HepG2 (cell line): Measurements from ENCODE around the gene APBB1. TPM values are rescaled to one million over a fixed set of nuclear protein-coding genes. Genes with fewer than 3 reads are reported as not detected.

Source experiments
- ATAC-seq: fragments of 200-7000 bp; cut with Tn5 transposase; 3 replicates; pipeline ENCODE4 v1.9.1; 2020; ENCODE audit warnings: mild to moderate bottlenecking, moderate library complexity
- BruUV-seq: library from RNA; stranded (reverse); fragments of 400-500 nt; replicated peaks from 2 replicates; lab custom pipeline; 2021; lab: Mats Ljungman, UMichigan
- CTCF ChIA-PET: fragments of 300-600 bp; formaldehyde crosslinking; extraction: SDS; loops from one replicate; lab custom pipeline; 2021; ENCODE audit warnings: low total read pairs, inconsistent platforms, low intra/inter-chr PET ratio; lab: Yijun Ruan, JAX
- POLR2A ChIA-PET: fragments of 350-600 bp; sonication (Branson Sonifier 250); formaldehyde crosslinking; loops from one replicate; lab custom pipeline; 2020; ENCODE audit warnings: antibody characterized with exemption, inconsistent platforms; lab: Yijun Ruan, JAX
- DNase-seq: peaks from one replicate; pipeline ENCODE4 v3.0.0-alpha.2; 2015; ENCODE audit warnings: low spot score
- FAIRE-seq: peaks from 3 replicates; lab custom pipeline; 2011; peaks lifted over from hg19 to GRCh38; lab: Jason Lieb, UNC
- H2AFZ ChIP-seq: one replicate; pipeline ENCODE4 v1.6.1; 2011; ENCODE audit warnings: low read length, inconsistent platforms
- H3K27ac ChIP-seq: fragments of 300-600 bp; 3 replicates; pipeline ENCODE4 v1.8.0; 2011; ENCODE audit warnings: mixed run types, mild to moderate bottlenecking, mixed read lengths, low read length, inconsistent platforms; ENCODE audit not compliant: insufficient read depth; ENCODE audit errors: extremely low read length
- H3K27me3 ChIP-seq, 2 experiments: fragments of 200-600 bp in 1 of 2; 2 replicates in 1 of 2; 3 replicates in 1 of 2; pipeline versions ENCODE4 v1.6.0 to v1.8.0; 2011; ENCODE audit warnings: low read length in 2 of 2, mild to moderate bottlenecking in 2 of 2, moderate library complexity in 2 of 2, inconsistent platforms in 1 of 2; ENCODE audit not compliant: insufficient read depth in 2 of 2, control insufficient read depth in 1 of 2
- H3K36me3 ChIP-seq, 2 experiments: fragments of 200-600 bp in 1 of 2; replicated peaks in 1 of 2; 2 replicates in 1 of 2; 3 replicates in 1 of 2; pipeline versions ENCODE4 v1.5.1 to v1.8.0; 2011; ENCODE audit warnings: low read length in 2 of 2, inconsistent platforms in 1 of 2; ENCODE audit not compliant: insufficient read depth in 2 of 2, control insufficient read depth in 1 of 2
- H3K4me1 ChIP-seq: 2 replicates; pipeline ENCODE4 v1.5.1; 2012; ENCODE audit warnings: low read length, inconsistent platforms; ENCODE audit not compliant: insufficient read depth
- H3K4me2 ChIP-seq: 2 replicates; pipeline ENCODE4 v1.6.0; 2011; ENCODE audit warnings: low read depth, low read length, inconsistent platforms
- H3K4me3 ChIP-seq, 3 experiments: fragments of 200-600 bp in 1 of 3; sonication (generic), shearing (Covaris generic) in 1 of 3; replicated peaks in 1 of 3; 2 replicates each; pipeline ENCODE4 v1.5.1; 2011 to 2016; ENCODE audit warnings: low read length in 3 of 3, inconsistent platforms in 2 of 3, low read depth in 2 of 3, mild to moderate bottlenecking in 2 of 3, control low read depth in 1 of 3, mixed read lengths in 1 of 3; ENCODE audit not compliant: insufficient read depth in 1 of 3
- H3K79me2 ChIP-seq: one replicate; pipeline ENCODE4 v1.6.1; 2011; ENCODE audit warnings: low read length, inconsistent platforms; ENCODE audit not compliant: insufficient read depth
- H3K9ac ChIP-seq: 2 replicates; pipeline ENCODE4 v1.6.0; 2011; ENCODE audit warnings: mild to moderate bottlenecking, low read depth, low read length, inconsistent platforms; ENCODE audit not compliant: insufficient read depth
- H3K9me3 ChIP-seq: 2 replicates; pipeline ENCODE4 v1.5.1; 2012; ENCODE audit warnings: mild to moderate bottlenecking, low read length
- H4K20me1 ChIP-seq: 2 replicates; pipeline ENCODE4 v1.6.0; 2011; ENCODE audit warnings: inconsistent platforms, mild to moderate bottlenecking, low read length, moderate library complexity; ENCODE audit not compliant: insufficient read depth
- ERF ChIP-seq: IDR thresholded peaks from 2 replicates; pipeline ENCODE4 v1.6.1; 2018; ENCODE audit warnings: missing biosample characterization, missing genetic modification reagents
- HNF4A ChIP-seq: sonication (generic); formaldehyde crosslinking; IDR thresholded peaks from 2 replicates; pipeline ENCODE4 v1.4.0; 2020; ENCODE audit warnings: missing genetic modification reagents
- HNF4G ChIP-seq, 2 experiments: sonication (generic) in 1 of 2; formaldehyde crosslinking in 1 of 2; IDR thresholded peaks; 2 replicates each; pipeline versions ENCODE4 v1.4.0 to v1.6.1; 2011 to 2020; ENCODE audit warnings: borderline replicate concordance in 2 of 2, low read depth in 2 of 2, mild to moderate bottlenecking in 2 of 2, low read length in 1 of 2, missing genetic modification reagents in 1 of 2, moderate library complexity in 1 of 2
- TEAD3 ChIP-seq: optimal IDR thresholded peaks from 2 replicates; pipeline ENCODE3; 2016; ENCODE audit warnings: borderline replicate concordance
- ZNF138 ChIP-seq: sonication (generic); formaldehyde crosslinking; IDR thresholded peaks from 2 replicates; pipeline ENCODE4 v1.5.0; 2020; ENCODE audit warnings: mild to moderate bottlenecking, low read depth, missing genetic modification reagents
- ZNF354B ChIP-seq: sonication (generic); formaldehyde crosslinking; IDR thresholded peaks from 2 replicates; pipeline ENCODE4 v1.8.0; 2022; ENCODE audit warnings: mild to moderate bottlenecking, missing genetic modification reagents
- ZNF615 ChIP-seq: sonication (generic); formaldehyde crosslinking; IDR thresholded peaks from 2 replicates; pipeline ENCODE4 v1.5.0; 2020; ENCODE audit warnings: mild to moderate bottlenecking, missing genetic modification reagents, borderline replicate concordance
- in situ Hi-C: cut with HindIII; loops from 2 replicates; pipeline ENCODE4 v1.10.0; 2017; ENCODE audit warnings: low pct_unique_long_range_greater_than_20kb; ENCODE audit not compliant: extremely low pct_ligation_motif_present
- intact Hi-C: fragments of 100-400 bp; cut with micrococcal nuclease; formaldehyde crosslinking; loops from one replicate; pipeline ENCODE4 v1.10.0; 2022; ENCODE audit not compliant: unreplicated experiment
- polyA plus RNA-seq, 8 experiments: library from polyadenylated mRNA; depleted of rRNA in 3 of 8; stranded (reverse) in 7 of 8; unstranded in 1 of 8; fragments of >200 nt; fragmentation: Illumina TruSeq in 4 of 8; extraction: Trizol in 4 of 8; gene quantifications; 2 replicates each; pipeline versions ENCODE4 v1.2.1 to v1.2.3, GENCODE V29; 2011 to 2016; ENCODE audit warnings: low read depth in 4 of 8, missing spikeins in 1 of 8, mixed read lengths in 1 of 8; ENCODE audit not compliant: insufficient read depth in 1 of 8
- total RNA-seq, 5 experiments: library from RNA; depleted of rRNA; stranded (reverse); fragments of >200 nt; fragmentation: Illumina TruSeq; extraction: Trizol; gene quantifications; 2 replicates each; pipeline ENCODE4 v1.2.3, GENCODE V29; 2016; ENCODE audit warnings: low read depth in 1 of 5
- TF ChIP-seq, protein P1 (sequence below): sonication (generic); formaldehyde crosslinking; IDR thresholded peaks from 2 replicates; pipeline ENCODE4 v1.4.0; 2020; ENCODE audit warnings: low read depth, mild to moderate bottlenecking, missing genetic modification reagents
- TF ChIP-seq, protein P2 (sequence below): sonication (generic); formaldehyde crosslinking; IDR thresholded peaks from 2 replicates; pipeline ENCODE4 v1.8.0; 2022; ENCODE audit warnings: mild to moderate bottlenecking, missing genetic modification reagents, moderate library complexity
- TF ChIP-seq, protein P3 (sequence below): sonication (generic); formaldehyde crosslinking; IDR thresholded peaks from 2 replicates; pipeline ENCODE4 v1.4.0; 2020; ENCODE audit warnings: missing genetic modification reagents, borderline replicate concordance

The APBB1 gene
- total and polyA plus RNA-seq, 2 of the 13 experiments (the other 11 are each of a cell fraction or from before 2014, with no cell fraction given), result 1.7 to 3.5 TPM

DNA sequence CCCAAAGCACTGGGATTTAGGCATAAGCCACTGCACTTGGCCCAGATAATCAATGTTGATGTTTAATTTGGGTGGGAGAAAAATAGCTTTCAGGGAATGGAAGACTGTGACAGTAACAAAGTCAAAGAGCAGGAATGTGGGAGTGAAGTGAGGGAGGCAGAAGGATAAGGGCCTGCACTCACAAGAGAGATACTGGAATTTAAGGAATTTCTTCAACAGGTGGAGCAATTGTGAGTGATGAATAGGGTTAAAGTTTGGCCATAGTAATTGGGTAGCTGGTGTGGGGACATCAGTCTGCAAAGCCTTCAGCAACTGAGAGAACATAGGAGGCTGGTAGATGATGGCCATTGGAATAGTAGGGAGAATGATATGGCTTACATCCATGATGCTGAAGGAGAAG is 8.6 kb upstream of the APBB1 start:
- no peaks in the 10 kb centered on the region for H4K20me1 ChIP-seq
- H3K4me3 ChIP-seq, result no peak overlapping the region
- no peaks in the 10 kb centered on the region for H3K27me3 ChIP-seq
- TF ChIP-seq, protein P1, sequence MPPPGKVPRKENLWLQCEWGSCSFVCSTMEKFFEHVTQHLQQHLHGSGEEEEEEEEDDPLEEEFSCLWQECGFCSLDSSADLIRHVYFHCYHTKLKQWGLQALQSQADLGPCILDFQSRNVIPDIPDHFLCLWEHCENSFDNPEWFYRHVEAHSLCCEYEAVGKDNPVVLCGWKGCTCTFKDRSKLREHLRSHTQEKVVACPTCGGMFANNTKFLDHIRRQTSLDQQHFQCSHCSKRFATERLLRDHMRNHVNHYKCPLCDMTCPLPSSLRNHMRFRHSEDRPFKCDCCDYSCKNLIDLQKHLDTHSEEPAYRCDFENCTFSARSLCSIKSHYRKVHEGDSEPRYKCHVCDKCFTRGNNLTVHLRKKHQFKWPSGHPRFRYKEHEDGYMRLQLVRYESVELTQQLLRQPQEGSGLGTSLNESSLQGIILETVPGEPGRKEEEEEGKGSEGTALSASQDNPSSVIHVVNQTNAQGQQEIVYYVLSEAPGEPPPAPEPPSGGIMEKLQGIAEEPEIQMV (CRISPR knock-in tag), result no peak
- TF ChIP-seq HNF4A (CRISPR knock-in tag) (no peak), TEAD3 (CRISPR knock-in tag) (no peak), ZNF138 (no peak), HNF4G (IDR thresholded peaks at IDR 0.05; ENCODE audit: borderline replicate concordance, low read depth, low read length) (no peak), HNF4G (CRISPR knock-in tag; IDR thresholded peaks at IDR 0.05; ENCODE audit: borderline replicate concordance, low read depth) (no peak), ERF (CRISPR knock-in tag) (no peak), ZNF615 (no peak), ZNF354B (no peak)
- TF ChIP-seq, protein P2, sequence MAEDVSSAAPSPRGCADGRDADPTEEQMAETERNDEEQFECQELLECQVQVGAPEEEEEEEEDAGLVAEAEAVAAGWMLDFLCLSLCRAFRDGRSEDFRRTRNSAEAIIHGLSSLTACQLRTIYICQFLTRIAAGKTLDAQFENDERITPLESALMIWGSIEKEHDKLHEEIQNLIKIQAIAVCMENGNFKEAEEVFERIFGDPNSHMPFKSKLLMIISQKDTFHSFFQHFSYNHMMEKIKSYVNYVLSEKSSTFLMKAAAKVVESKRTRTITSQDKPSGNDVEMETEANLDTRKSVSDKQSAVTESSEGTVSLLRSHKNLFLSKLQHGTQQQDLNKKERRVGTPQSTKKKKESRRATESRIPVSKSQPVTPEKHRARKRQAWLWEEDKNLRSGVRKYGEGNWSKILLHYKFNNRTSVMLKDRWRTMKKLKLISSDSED (CRISPR knock-in tag), result no peak
- TF ChIP-seq, protein P3, sequence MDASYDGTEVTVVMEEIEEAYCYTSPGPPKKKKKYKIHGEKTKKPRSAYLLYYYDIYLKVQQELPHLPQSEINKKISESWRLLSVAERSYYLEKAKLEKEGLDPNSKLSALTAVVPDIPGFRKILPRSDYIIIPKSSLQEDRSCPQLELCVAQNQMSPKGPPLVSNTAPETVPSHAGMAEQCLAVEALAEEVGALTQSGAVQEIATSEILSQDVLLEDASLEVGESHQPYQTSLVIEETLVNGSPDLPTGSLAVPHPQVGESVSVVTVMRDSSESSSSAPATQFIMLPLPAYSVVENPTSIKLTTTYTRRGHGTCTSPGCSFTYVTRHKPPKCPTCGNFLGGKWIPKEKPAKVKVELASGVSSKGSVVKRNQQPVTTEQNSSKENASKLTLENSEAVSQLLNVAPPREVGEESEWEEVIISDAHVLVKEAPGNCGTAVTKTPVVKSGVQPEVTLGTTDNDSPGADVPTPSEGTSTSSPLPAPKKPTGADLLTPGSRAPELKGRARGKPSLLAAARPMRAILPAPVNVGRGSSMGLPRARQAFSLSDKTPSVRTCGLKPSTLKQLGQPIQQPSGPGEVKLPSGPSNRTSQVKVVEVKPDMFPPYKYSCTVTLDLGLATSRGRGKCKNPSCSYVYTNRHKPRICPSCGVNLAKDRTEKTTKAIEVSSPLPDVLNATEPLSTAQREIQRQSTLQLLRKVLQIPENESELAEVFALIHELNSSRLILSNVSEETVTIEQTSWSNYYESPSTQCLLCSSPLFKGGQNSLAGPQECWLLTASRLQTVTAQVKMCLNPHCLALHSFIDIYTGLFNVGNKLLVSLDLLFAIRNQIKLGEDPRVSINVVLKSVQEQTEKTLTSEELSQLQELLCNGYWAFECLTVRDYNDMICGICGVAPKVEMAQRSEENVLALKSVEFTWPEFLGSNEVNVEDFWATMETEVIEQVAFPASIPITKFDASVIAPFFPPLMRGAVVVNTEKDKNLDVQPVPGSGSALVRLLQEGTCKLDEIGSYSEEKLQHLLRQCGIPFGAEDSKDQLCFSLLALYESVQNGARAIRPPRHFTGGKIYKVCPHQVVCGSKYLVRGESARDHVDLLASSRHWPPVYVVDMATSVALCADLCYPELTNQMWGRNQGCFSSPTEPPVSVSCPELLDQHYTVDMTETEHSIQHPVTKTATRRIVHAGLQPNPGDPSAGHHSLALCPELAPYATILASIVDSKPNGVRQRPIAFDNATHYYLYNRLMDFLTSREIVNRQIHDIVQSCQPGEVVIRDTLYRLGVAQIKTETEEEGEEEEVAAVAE (CRISPR knock-in tag), result no peak
- FAIRE-seq (no peak), DNase-seq (no peak), ATAC-seq (no peak)
- BruUV-seq, result no TSS peak
- no peaks in the 10 kb centered on the region for H3K79me2 ChIP-seq
- ChIA-PET CTCF (no interaction called here), POLR2A (no interaction called here)
- H3K4me1 ChIP-seq, result no peaks in the 10 kb centered on the region
- intact Hi-C loops, result no loop called here
- no peak overlapping the region for H3K9ac ChIP-seq
- no peaks in the 10 kb centered on the region for H3K36me3 ChIP-seq
- in situ Hi-C loops, result no loop called here
- H3K27ac ChIP-seq, result no peak overlapping the region
- H2AFZ ChIP-seq, result no peak overlapping the region
- no peaks in the 10 kb centered on the region for H3K9me3 ChIP-seq
- no peak overlapping the region for H3K4me2 ChIP-seq
